Prostate gland (tissue), 2 donors: Measurements from ENCODE around the gene SERPINB6. TPM values are rescaled to one million over a fixed set of nuclear protein-coding genes. Genes with fewer than 3 reads are reported as not detected.

Experiments
- DNase-seq: peaks from one replicate; pipeline ENCODE4 v3.0.0-alpha.2; 2019; ENCODE audit warnings: low spot score
- H3K27ac ChIP-seq, 2 donors: fragments of 200-600 bp; sonication (generic); 2 replicates each; pipeline ENCODE4 v1.5.1; 2017 to 2019
- H3K27me3 ChIP-seq: fragments of 200-600 bp; sonication (generic); replicated peaks from 2 replicates; pipeline ENCODE4 v1.5.1; 2019; ENCODE audit not compliant: insufficient read depth
- H3K36me3 ChIP-seq, 2 donors: fragments of 200-600 bp; sonication (generic); 1 replicate in 1 of 2; 2 replicates in 1 of 2; pipeline versions ENCODE4 v1.5.1 to v1.8.1; 2017 to 2019
- H3K4me1 ChIP-seq: fragments of 200-600 bp; sonication (generic); replicated peaks from 2 replicates; pipeline ENCODE4 v1.5.1; 2019
- H3K4me3 ChIP-seq, 2 donors: fragments of 200-600 bp; sonication (generic); 2 replicates each; pipeline ENCODE4 v1.5.1; 2017 to 2019
- H3K9me3 ChIP-seq: fragments of 200-600 bp; sonication (generic); 2 replicates; pipeline ENCODE4 v1.5.1; 2017
- CTCF ChIP-seq, 4 experiments: fragments of 200-600 bp in 2 of 4; fragments of 450-650 bp in 2 of 4; sonication (generic) in 2 of 4; IDR thresholded peaks; 1 replicate in 3 of 4; 2 replicates in 1 of 4; pipeline ENCODE4 v1.5.1; 2016 to 2019; ENCODE audit warnings: antibody characterized with exemption in 4 of 4, mild to moderate bottlenecking in 2 of 4, moderate library complexity in 2 of 4
- POLR2A ChIP-seq: fragments of 450-650 bp; IDR thresholded peaks from one replicate; pipeline ENCODE4 v1.6.1; 2016; ENCODE audit warnings: antibody characterized with exemption, mild to moderate bottlenecking
- POLR2AphosphoS5 ChIP-seq: sonication (generic); formaldehyde crosslinking; IDR thresholded peaks from one replicate; pipeline ENCODE4 v1.6.1; 2017; ENCODE audit warnings: antibody characterized with exemption
- WGBS: methylation state at CpG from one replicate; pipeline ENCODE4 v1.1.5; 2018; 5-methylcytosine and 5-hydroxymethylcytosine counted together
- intact Hi-C: fragments of 100-400 bp; cut with DNase I; formaldehyde crosslinking; loops from one replicate; pipeline ENCODE4 v1.14.2; 2022
- total RNA-seq, 2 donors: library from RNA; depleted of rRNA; stranded (reverse); fragments of >200 nt; gene quantifications; one replicate each; pipeline ENCODE4 v1.1.0, GENCODE V29; 2016

The SERPINB6 gene
- total RNA-seq, 2 donors from 2014 or later, result 155 to 202 TPM

- H3K27ac ChIP-seq, result peak overlapping the region; percentile 47 to 88
- H3K4me3 ChIP-seq, result no peak overlapping the region
- H3K36me3 ChIP-seq, result no peaks in the 10 kb centered on the region
- H3K9me3 ChIP-seq, result no peaks in the 10 kb centered on the region
- no peak for DNase-seq
- 81% methylated on average over 18 of the region's 18 CpGs for WGBS
- no peaks in the 10 kb centered on the region for H3K27me3 ChIP-seq
- H3K4me1 ChIP-seq, result peaks cover 13% of the 10 kb centered on the region
- TF ChIP-seq POLR2AphosphoS5, result no peak
- no peak for TF ChIP-seq CTCF (IDR thresholded peaks at IDR 0.05)
- TF ChIP-seq POLR2A, result no peak
- intact Hi-C loops, result no loop called here
Observed at GRCh38 chr6:2958331-2958711, 13.0 kb downstream of the SERPINB6 start.

- Histone ChIP-seq H3K4me3 (no peak overlapping the region), H3K4me1 (peaks cover 13% of the 10 kb centered on the region), H3K36me3 (no peaks in the 10 kb centered on the region), H3K9me3 (no peaks in the 10 kb centered on the region), H3K27ac (peak overlapping the region; percentile 47 to 88), H3K27me3 (no peaks in the 10 kb centered on the region)
- intact Hi-C loops, result no loop called here
- WGBS, result 75% methylated on average over 11 of the region's 11 CpGs
- TF ChIP-seq CTCF (IDR thresholded peaks at IDR 0.05), result no peak
- peak; percentile 9 for TF ChIP-seq POLR2AphosphoS5
- no peak for DNase-seq
Observed at GRCh38 chr6:2957696-2958330, 13.6 kb downstream of the SERPINB6 start.

- peaks cover 13% of the 10 kb centered on the region for H3K4me1 ChIP-seq
- TF ChIP-seq CTCF (IDR thresholded peaks at IDR 0.05), result no peak
- no peak for TF ChIP-seq POLR2AphosphoS5
- TF ChIP-seq POLR2A, result no peak
- no peaks in the 10 kb centered on the region for H3K36me3 ChIP-seq
- no peak overlapping the region for H3K4me3 ChIP-seq
- H3K9me3 ChIP-seq, result no peaks in the 10 kb centered on the region
- H3K27ac ChIP-seq, result peak overlapping the region; percentile 47 to 88
- H3K27me3 ChIP-seq, result no peaks in the 10 kb centered on the region
- WGBS, result 78% methylated on average over 5 of the region's 5 CpGs
- intact Hi-C loops, result no loop called here
- DNase-seq, result no peak
Observed at GRCh38 chr6:2956930-2957685, 14.3 kb downstream of the SERPINB6 start.

- peak overlapping the region; percentile 28 to 62 for H3K27ac ChIP-seq
- H3K27me3 ChIP-seq, result no peaks in the 10 kb centered on the region
- no peak for DNase-seq
- intact Hi-C loops, result loop anchor here (2.0 kb wide), 2 partner anchors 18 to 106 kb away; partner anchors contain the start of gene SERPINB6
- no peaks in the 10 kb centered on the region for H3K9me3 ChIP-seq
- WGBS, result 89% methylated on average over 12 of the region's 12 CpGs
- H3K36me3 ChIP-seq, result peaks cover 5 to 6% of the 10 kb centered on the region in 2 donors
- H3K4me3 ChIP-seq, result peak overlapping the region in 1 of 2 donors; percentile 1
- H3K4me1 ChIP-seq, result peaks cover 5% of the 10 kb centered on the region
- no peak for TF ChIP-seq POLR2AphosphoS5
- TF ChIP-seq CTCF (IDR thresholded peaks at IDR 0.05), result no peak
- TF ChIP-seq POLR2A, result no peak
Observed at GRCh38 chr6:2953098-2953497, 18.3 kb downstream of the SERPINB6 start.
